Right atrium auricular region (tissue), 2 donors: ENCODE results near the gene PKIB. TPM values are rescaled to one million over a fixed set of nuclear protein-coding genes. Genes with fewer than 3 reads are reported as not detected.
"Not testable (repeated sequence)": the region's sequence is repeated elsewhere in the genome, so short reads cannot be mapped to it uniquely, and the experiment has no call there.

Experiments
- DNase-seq: peaks from one replicate; pipeline ENCODE4 v3.0.0-alpha.2; 2019; ENCODE audit warnings: low spot score
- H3K27ac ChIP-seq, 2 donors: fragments of 200-600 bp; sonication (generic); 1 replicate in 1 of 2; 2 replicates in 1 of 2; pipeline ENCODE4 v1.5.1; 2016 to 2019
- H3K27me3 ChIP-seq, 2 donors: fragments of 200-600 bp; sonication (generic); one replicate each; pipeline versions ENCODE4 v1.5.1 to v1.6.0; 2017 to 2019
- H3K36me3 ChIP-seq: fragments of 200-600 bp; sonication (generic); one replicate; pipeline ENCODE4 v1.5.1; 2016
- H3K4me1 ChIP-seq, 2 donors: fragments of 200-600 bp; sonication (generic); one replicate each; pipeline versions ENCODE4 v1.5.1 to v1.6.0; 2017 to 2019
- H3K4me3 ChIP-seq, 2 donors: fragments of 200-600 bp; sonication (generic); 1 replicate in 1 of 2; 2 replicates in 1 of 2; pipeline ENCODE4 v1.5.1; 2017 to 2019; ENCODE audit warnings: mild to moderate bottlenecking in 1 of 2, moderate library complexity in 1 of 2
- H3K9me3 ChIP-seq, 2 donors: fragments of 200-600 bp; sonication (generic); one replicate each; pipeline ENCODE4 v1.5.1; 2019
- CTCF ChIP-seq, 2 donors: fragments of 200-600 bp; sonication (generic); IDR thresholded peaks; one replicate each; pipeline ENCODE4 v1.5.1; 2019; ENCODE audit warnings: antibody characterized with exemption in 2 of 2
- total RNA-seq, 2 donors: library from RNA; depleted of rRNA; stranded (reverse); fragments of >200 nt; gene quantifications; one replicate each; pipeline ENCODE4 v1.1.0, GENCODE V29; 2016

The PKIB gene
- total RNA-seq, 2 donors from 2014 or later, result not detected

GRCh38 chr6:122746688-122747087 is 136.5 kb downstream of the PKIB start:
- Histone ChIP-seq H3K27ac (no peak overlapping the region), H3K36me3 (no peaks in the 10 kb centered on the region), H3K9me3 (no peaks in the 10 kb centered on the region), H3K27me3 (no peaks in the 10 kb centered on the region), H3K4me3 (no peak overlapping the region), H3K4me1 (no peaks in the 10 kb centered on the region)
- DNase-seq, result no peak
- TF ChIP-seq CTCF (IDR thresholded peaks at IDR 0.05), result no peak

- H3K4me3 ChIP-seq, result no peak overlapping the region
- H3K27me3 ChIP-seq, result no peaks in the 10 kb centered on the region
- H3K4me1 ChIP-seq, result no peaks in the 10 kb centered on the region
- no peak overlapping the region for H3K27ac ChIP-seq
- no peaks in the 10 kb centered on the region for H3K9me3 ChIP-seq
- no peaks in the 10 kb centered on the region for H3K36me3 ChIP-seq
- TF ChIP-seq CTCF (IDR thresholded peaks at IDR 0.05), result no peak
- no peak for DNase-seq
Measured at GRCh38 chr6:122747573-122747972, 137.4 kb downstream of the PKIB start.

- H3K9me3 ChIP-seq, DNase-seq, H3K27ac ChIP-seq: not testable (repeated sequence)
Measured at GRCh38 chr6:122748945-122749344, 138.7 kb downstream of the PKIB start.

GRCh38 chr6:122749451-122750050 is 139.3 kb downstream of the PKIB start:
- Histone ChIP-seq H3K27me3 (no peaks in the 10 kb centered on the region), H3K9me3 (no peaks in the 10 kb centered on the region), H3K36me3 (no peaks in the 10 kb centered on the region), H3K4me3 (no peak overlapping the region), H3K27ac (no peak overlapping the region), H3K4me1 (no peaks in the 10 kb centered on the region)
- TF ChIP-seq CTCF (IDR thresholded peaks at IDR 0.05), result no peak
- DNase-seq, result no peak

More at GRCh38 chr6:122748945-122749344, 138.7 kb downstream of the PKIB start:
- H3K4me3 ChIP-seq, H3K27me3 ChIP-seq, H3K36me3 ChIP-seq, H3K4me1 ChIP-seq: not testable (repeated sequence)

- Histone ChIP-seq H3K27me3 (no peaks in the 10 kb centered on the region), H3K9me3 (no peaks in the 10 kb centered on the region), H3K27ac (no peak overlapping the region), H3K4me3 (no peak overlapping the region), H3K4me1 (no peaks in the 10 kb centered on the region), H3K36me3 (no peaks in the 10 kb centered on the region)
- no peak for DNase-seq
- no peak for TF ChIP-seq CTCF (IDR thresholded peaks at IDR 0.05)
Measured at GRCh38 chr6:122751326-122751725, 141.1 kb downstream of the PKIB start.

GRCh38 chr6:122752459-122752858 is 142.3 kb downstream of the PKIB start:
- Histone ChIP-seq H3K27me3 (no peaks in the 10 kb centered on the region), H3K9me3 (no peaks in the 10 kb centered on the region), H3K4me3 (no peak overlapping the region), H3K36me3 (no peaks in the 10 kb centered on the region), H3K4me1 (no peaks in the 10 kb centered on the region), H3K27ac (no peak overlapping the region)
- no peak for DNase-seq
- TF ChIP-seq CTCF (IDR thresholded peaks at IDR 0.05), result no peak
